Stomach (tissue), 9 donors: ENCODE measurements around the gene SUN5. TPM values are rescaled to one million over a fixed set of nuclear protein-coding genes. Genes with fewer than 3 reads are reported as not detected.

Experiments
- DNase-seq, 2 donors: peaks; one replicate each; pipeline versions ENCODE4 v3.0.0 to v3.0.0-alpha.2; 2013 to 2019
- H3K27ac ChIP-seq, 5 donors: fragments of 200-600 bp in 4 of 5; sonication (generic) in 4 of 5; one replicate each; pipeline ENCODE4 v1.5.1; 2013 to 2019; ENCODE audit warnings: mild to moderate bottlenecking in 1 of 5, moderate library complexity in 1 of 5
- H3K27me3 ChIP-seq, 3 donors: fragments of 200-600 bp; sonication (generic); one replicate each; pipeline ENCODE4 v1.5.1; 2017 to 2019; ENCODE audit warnings: mixed run types in 1 of 3
- H3K36me3 ChIP-seq, 4 donors: fragments of 200-600 bp; sonication (generic); 1 replicate in 3 of 4; 2 replicates in 1 of 4; pipeline ENCODE4 v1.5.1; 2016 to 2019
- H3K4me1 ChIP-seq, 4 donors: fragments of 200-600 bp; sonication (generic); one replicate each; pipeline ENCODE4 v1.5.1; 2016 to 2019
- H3K4me3 ChIP-seq, 4 donors: fragments of 200-600 bp; sonication (generic) in 3 of 4; one replicate each; pipeline ENCODE4 v1.5.1; 2016 to 2019; ENCODE audit warnings: mild to moderate bottlenecking in 1 of 4
- H3K9me3 ChIP-seq, 4 donors: fragments of 200-600 bp; sonication (generic); one replicate each; pipeline ENCODE4 v1.5.1; 2016 to 2019
- CTCF ChIP-seq, 7 experiments: fragments of 450-650 bp in 4 of 7; fragments of 200-600 bp in 3 of 7; sonication (generic) in 3 of 7; IDR thresholded peaks; one replicate each; pipeline ENCODE4 v1.5.1; 2016 to 2019; ENCODE audit warnings: antibody characterized with exemption in 7 of 7, control low read depth in 2 of 7, mild to moderate bottlenecking in 1 of 7
- EP300 ChIP-seq: sonication (generic); formaldehyde crosslinking; IDR thresholded peaks from one replicate; pipeline ENCODE4 v1.6.1; 2017; ENCODE audit warnings: antibody characterized with exemption
- POLR2A ChIP-seq, 4 donors: fragments of 450-650 bp; IDR thresholded peaks; one replicate each; pipeline ENCODE4 v1.6.1; 2016; ENCODE audit warnings: antibody characterized with exemption in 4 of 4, control low read depth in 2 of 4, mild to moderate bottlenecking in 1 of 4, moderate library complexity in 1 of 4
- POLR2AphosphoS5 ChIP-seq, 3 donors: sonication (generic); formaldehyde crosslinking; IDR thresholded peaks; one replicate each; pipeline ENCODE4 v1.6.1; 2016; ENCODE audit warnings: antibody characterized with exemption in 3 of 3
- WGBS, 5 donors: extraction: QIAGEN DNeasy Blood & Tissue Kit in 3 of 5; methylation state at CpG; one replicate each; pipeline versions ENCODE4 v1.1.5 to v1.1.7; 2013 to 2018; 5-methylcytosine and 5-hydroxymethylcytosine counted together
- intact Hi-C: fragments of 100-400 bp; cut with DNase I; formaldehyde crosslinking; loops from one replicate; pipeline ENCODE4 v1.15.1; 2023; ENCODE audit warnings: low total_unique reads
- polyA plus RNA-seq, 3 donors: library from polyadenylated mRNA; stranded (reverse); fragments of 200-250 nt; gene quantifications; one replicate each; pipeline ENCODE4 v1.2.3, GENCODE V29; 2013
- total RNA-seq, 5 donors: library from RNA; depleted of rRNA; stranded (reverse); fragments of >200 nt; gene quantifications; one replicate each; pipeline versions ENCODE4 v1.1.0 to v1.2.3, GENCODE V29; 2014 to 2016
- donor health status: healthy with polysubstance abuse.
- donor health status: Bipolar disorder and iron deficiency.
- donor health status: healthy.

Gene SUN5
- total and polyA plus RNA-seq, 8 donors: not detected

- intact Hi-C loops: no loop called here
- no peaks in the 10 kb centered on the region for H3K9me3 ChIP-seq
- no peak for TF ChIP-seq POLR2AphosphoS5 (IDR thresholded peaks at IDR 0.05)
- TF ChIP-seq EP300: no peak
- TF ChIP-seq CTCF (IDR thresholded peaks at IDR 0.05): no peak
- TF ChIP-seq POLR2A (IDR thresholded peaks at IDR 0.05): no peak
- DNase-seq: no peak
- no peak overlapping the region for H3K4me3 ChIP-seq
- H3K4me1 ChIP-seq: no peaks in the 10 kb centered on the region
- H3K36me3 ChIP-seq: no peaks in the 10 kb centered on the region
- H3K27me3 ChIP-seq: peaks cover 0 to 3% (median 0%) of the 10 kb centered on the region in 3 donors
- 72 to 78% (median 77%) methylated on average over 6 to 7 of the region's 7 CpGs for WGBS, 5 donors
- no peak overlapping the region for H3K27ac ChIP-seq
Measured at GRCh38 chr20:33022694-33023438, 18.6 kb upstream of the SUN5 start.

- H3K4me3 ChIP-seq: no peak overlapping the region
- no peaks in the 10 kb centered on the region for H3K4me1 ChIP-seq
- no peak overlapping the region for H3K27ac ChIP-seq
- no peak for DNase-seq
- no peaks in the 10 kb centered on the region for H3K9me3 ChIP-seq
- TF ChIP-seq EP300 (no peak), POLR2A (IDR thresholded peaks at IDR 0.05) (no peak), POLR2AphosphoS5 (IDR thresholded peaks at IDR 0.05) (no peak), CTCF (IDR thresholded peaks at IDR 0.05) (no peak)
- 58 to 74% (median 64%) methylated on average over 2 to 4 of the region's 4 CpGs for WGBS, 5 donors
- H3K27me3 ChIP-seq: no peaks in the 10 kb centered on the region
- H3K36me3 ChIP-seq: no peaks in the 10 kb centered on the region
- intact Hi-C loops: no loop called here
Measured at GRCh38 chr20:33022289-33022688, 18.1 kb upstream of the SUN5 start.

DNA sequence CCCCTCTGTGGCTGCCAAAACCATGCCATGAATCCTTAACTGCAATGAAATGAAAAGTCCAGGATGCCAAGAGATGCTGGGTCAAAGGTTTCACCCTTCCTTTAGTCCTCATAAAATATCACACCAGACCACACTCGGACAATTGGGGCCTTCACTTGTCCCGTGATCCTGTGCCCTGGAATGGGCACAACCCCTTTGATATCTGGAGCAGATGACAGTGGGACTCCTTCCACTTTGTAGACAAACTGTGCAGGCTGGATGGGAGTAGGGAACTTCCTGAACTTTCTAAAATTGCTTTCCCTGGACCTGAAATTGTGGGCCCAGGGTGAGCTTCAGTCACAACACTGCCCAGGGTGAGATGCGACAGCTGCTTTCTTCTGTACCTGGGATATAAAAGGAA, 17.6 kb upstream of the SUN5 start:
- Histone ChIP-seq H3K9me3 (no peaks in the 10 kb centered on the region), H3K4me1 (no peaks in the 10 kb centered on the region), H3K36me3 (no peaks in the 10 kb centered on the region), H3K4me3 (no peak overlapping the region), H3K27me3 (peaks cover 0 to 1% (median 0%) of the 10 kb centered on the region in 3 donors), H3K27ac (no peak overlapping the region)
- 60 to 82% (median 76%) methylated on average over 3 of the region's 3 CpGs for WGBS, 5 donors
- TF ChIP-seq POLR2AphosphoS5 (IDR thresholded peaks at IDR 0.05) (no peak), EP300 (no peak), POLR2A (IDR thresholded peaks at IDR 0.05) (no peak), CTCF (IDR thresholded peaks at IDR 0.05) (no peak)
- no peak for DNase-seq
- intact Hi-C loops: no loop called here

DNA sequence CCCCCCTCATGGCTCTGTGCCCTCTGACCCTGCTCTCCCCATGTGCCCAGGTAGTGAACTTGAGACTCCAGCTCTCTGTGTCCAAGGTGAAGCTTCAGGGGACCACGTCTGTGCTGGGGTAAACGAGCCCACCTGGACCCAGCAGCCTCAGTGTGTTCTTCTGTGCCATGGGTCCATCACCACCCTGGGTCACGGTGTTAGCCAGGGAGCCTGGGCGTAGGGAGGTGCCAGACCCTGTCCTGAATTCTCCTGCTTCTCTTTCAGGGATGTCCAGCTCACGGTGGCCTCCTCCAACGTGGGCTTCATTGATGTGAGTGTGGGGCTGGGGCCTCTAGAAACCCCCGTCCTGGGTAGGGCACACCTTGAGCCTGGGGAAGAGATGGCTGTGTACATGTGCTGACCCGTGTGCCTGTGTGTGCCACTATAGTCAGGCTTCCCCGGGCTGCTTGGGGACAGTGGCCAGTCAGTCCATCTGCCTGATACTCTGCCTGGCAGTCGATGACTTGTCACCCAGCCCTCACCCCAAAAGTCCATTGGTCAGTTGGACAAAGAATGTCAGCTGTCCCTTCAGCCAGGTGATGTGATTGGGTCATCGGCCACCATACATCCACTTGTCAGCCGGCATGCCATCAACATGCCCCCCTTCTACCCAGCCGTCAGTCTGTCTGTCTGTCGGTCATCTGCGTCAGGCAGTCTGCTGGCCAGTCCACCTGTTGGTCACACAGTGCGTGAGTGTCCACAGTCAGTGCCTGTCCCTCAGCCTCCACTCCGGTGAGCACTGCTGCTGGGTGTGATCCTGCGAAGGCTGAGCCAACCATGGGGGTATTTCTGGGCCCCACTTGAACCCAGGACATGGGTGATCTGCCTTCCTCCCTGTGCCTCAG, 16.3 kb upstream of the SUN5 start:
- Histone ChIP-seq H3K27ac (no peak overlapping the region), H3K4me1 (no peaks in the 10 kb centered on the region), H3K4me3 (no peak overlapping the region), H3K36me3 (no peaks in the 10 kb centered on the region), H3K9me3 (no peaks in the 10 kb centered on the region), H3K27me3 (peaks cover 0 to 13% (median 0%) of the 10 kb centered on the region in 3 donors)
- no peak for DNase-seq
- intact Hi-C loops: no loop called here
- TF ChIP-seq POLR2A (IDR thresholded peaks at IDR 0.05): no peak
- TF ChIP-seq CTCF (IDR thresholded peaks at IDR 0.05): no peak
- TF ChIP-seq EP300: no peak
- no peak for TF ChIP-seq POLR2AphosphoS5 (IDR thresholded peaks at IDR 0.05)
- 85 to 90% (median 86%) methylated on average over 10 to 18 of the region's 18 CpGs for WGBS, 5 donors
